ENCODE measurements around the gene ZNF311. TPM values are rescaled to one million over a fixed set of nuclear protein-coding genes. Genes with fewer than 3 reads are reported as not detected.

The ZNF311 gene
- total and polyA plus RNA-seq, 9 of the 15 experiments (the other 6 are each of a cell fraction or from before 2014, with no cell fraction given), result 5.1 to 10.0 (median 7.5) TPM

GRCh38 chr6:29011276-29011734 lies 6.2 kb upstream of the ZNF311 start (continued):
- TF ChIP-seq ETV5 (CRISPR knock-in tag; IDR thresholded peaks at IDR 0.05; ENCODE audit: low read depth) (no peak), ZNF644 (tag; IDR thresholded peaks at IDR 0.05; ENCODE audit: low read depth) (no peak), HNRNPLL (IDR thresholded peaks at IDR 0.05; ENCODE audit: low read depth, low read length, poor library complexity, severe bottlenecking) (peak; percentile 41), TAL1 (IDR thresholded peaks at IDR 0.05) (peak; percentile 43; the same call in 1 of the 2 replicates), PBX2 (CRISPR knock-in tag; IDR thresholded peaks at IDR 0.05; ENCODE audit: low read depth) (no peak), PBX2 (tag; conservative IDR thresholded peaks at IDR 0.05; ENCODE audit: low read depth) (no peak), ARNT (IDR thresholded peaks at IDR 0.05) (0 out of 4 replicates have a peak, but pooled peaks of 1 of the 2 experiments have one; percentile 43), HMGN3 (IDR thresholded peaks at IDR 0.05; ENCODE audit: borderline replicate concordance, extremely low read depth, insufficient read length, low read depth, low read length) (no peak), CBFA2T2 (conservative IDR thresholded peaks at IDR 0.05) (no peak), GTF2F1 (IDR thresholded peaks at IDR 0.05; ENCODE audit: low read depth, low read length) (no peak), ZNF316 (IDR thresholded peaks at IDR 0.05) (no peak), ZNF133 (CRISPR knock-in tag; IDR thresholded peaks at IDR 0.05) (no peak), SMAD3 (CRISPR knock-in tag; conservative IDR thresholded peaks at IDR 0.05) (no peak), SAFB (IDR thresholded peaks at IDR 0.05; ENCODE audit: borderline replicate concordance, low read depth, low read length) (no peak), ZNF551 (CRISPR knock-in tag; IDR thresholded peaks at IDR 0.05) (no peak), ZNF384 (IDR thresholded peaks at IDR 0.05; ENCODE audit: low read depth, low read length) (no peak), DLX4 (CRISPR knock-in tag; IDR thresholded peaks at IDR 0.05) (no peak), BCLAF1 (IDR thresholded peaks at IDR 0.05; ENCODE audit: borderline replicate concordance in 1 of 2, control insufficient read depth in 1 of 2, low read depth in 2 of 2, low read length in 1 of 2) (no peak), CREB3L1 (IDR thresholded peaks at IDR 0.05; ENCODE audit: borderline replicate concordance, low read depth) (no peak), ZNF507 (tag; conservative IDR thresholded peaks at IDR 0.05) (no peak), PHB2 (IDR thresholded peaks at IDR 0.05; ENCODE audit: low read depth) (no peak), ZNF239 (CRISPR knock-in tag; IDR thresholded peaks at IDR 0.05) (no peak), ZNF3 (CRISPR knock-in tag; IDR thresholded peaks at IDR 0.05) (no peak)
